SK-N-MC (cell line): Measurements from ENCODE around the gene ZAR1.

Source experiments
- DNase-seq: peaks from one replicate; pipeline ENCODE4 v3.0.0-alpha.2; 2011; ENCODE audit warnings: low read depth, low spot score
- H3K27ac ChIP-seq: fragments of 200-600 bp; sonication (generic); 2 replicates; pipeline ENCODE4 v1.5.1; 2016; ENCODE audit warnings: mixed run types
- H3K36me3 ChIP-seq: fragments of 200-600 bp; sonication (generic); 2 replicates; pipeline ENCODE4 v1.6.1; 2017; ENCODE audit warnings: antibody characterized with exemption, low read length, mixed read lengths; ENCODE audit not compliant: insufficient read depth
- H3K4me3 ChIP-seq: fragments of 200-600 bp; sonication (generic); 2 replicates; pipeline ENCODE4 v1.5.1; 2016
- H3K9ac ChIP-seq: fragments of 200-600 bp; sonication (generic); 2 replicates; pipeline ENCODE4 v1.8.0; 2017; ENCODE audit warnings: mixed run types, mixed read lengths; ENCODE audit not compliant: insufficient read length
- H3K9me3 ChIP-seq: fragments of 200-600 bp; sonication (generic); 2 replicates; pipeline ENCODE4 v1.6.1; 2017; ENCODE audit warnings: low read depth, mild to moderate bottlenecking, antibody characterized with exemption, low read length, moderate library complexity, mixed read lengths
- EZH2 ChIP-seq: fragments of 200-600 bp; sonication (generic); IDR thresholded peaks from one replicate; pipeline ENCODE4 v1.6.1; 2017; ENCODE audit warnings: antibody characterized with exemption
- FOXP2 ChIP-seq: optimal IDR thresholded peaks from 2 replicates; pipeline ENCODE3; 2011; ENCODE audit warnings: mild to moderate bottlenecking, moderate library complexity; ENCODE audit not compliant: insufficient read depth; ENCODE audit errors: extremely low read length, control extremely low read depth
- POLR2AphosphoS5 ChIP-seq: IDR thresholded peaks from 2 replicates; pipeline ENCODE4 v1.6.1; 2012; ENCODE audit warnings: mild to moderate bottlenecking, low read depth, low read length, borderline replicate concordance

Gene ZAR1

GRCh38 chr4:48467442-48467841, 22.6 kb upstream of the ZAR1 start:
- H3K27ac ChIP-seq, result no peak overlapping the region
- no peaks in the 10 kb centered on the region for H3K36me3 ChIP-seq
- H3K9ac ChIP-seq, result no peak overlapping the region
- H3K9me3 ChIP-seq, result no peaks in the 10 kb centered on the region
- no peak overlapping the region for H3K4me3 ChIP-seq
- DNase-seq, result no peak
- TF ChIP-seq POLR2AphosphoS5, result no peak
- no peak for TF ChIP-seq EZH2
- TF ChIP-seq FOXP2, result no peak

GRCh38 chr4:48467891-48468290, 22.2 kb upstream of the ZAR1 start:
- TF ChIP-seq EZH2 (no peak), FOXP2 (no peak), POLR2AphosphoS5 (no peak)
- no peaks in the 10 kb centered on the region for H3K36me3 ChIP-seq
- no peaks in the 10 kb centered on the region for H3K9me3 ChIP-seq
- no peak for DNase-seq
- no peak overlapping the region for H3K9ac ChIP-seq
- H3K27ac ChIP-seq, result no peak overlapping the region
- no peak overlapping the region for H3K4me3 ChIP-seq

- H3K9ac ChIP-seq, result no peak overlapping the region
- no peaks in the 10 kb centered on the region for H3K9me3 ChIP-seq
- no peak overlapping the region for H3K4me3 ChIP-seq
- no peaks in the 10 kb centered on the region for H3K36me3 ChIP-seq
- H3K27ac ChIP-seq, result no peak overlapping the region
- TF ChIP-seq POLR2AphosphoS5, result no peak
- TF ChIP-seq EZH2, result no peak
- no peak for TF ChIP-seq FOXP2
- DNase-seq, result no peak
These were observed 19.9 kb upstream of the ZAR1 start for GRCh38 chr4:48470137-48470536.

- DNase-seq, result no peak
- no peak for TF ChIP-seq POLR2AphosphoS5
- TF ChIP-seq EZH2, result no peak
- TF ChIP-seq FOXP2, result no peak
- no peaks in the 10 kb centered on the region for H3K36me3 ChIP-seq
- no peaks in the 10 kb centered on the region for H3K9me3 ChIP-seq
- no peak overlapping the region for H3K4me3 ChIP-seq
- no peak overlapping the region for H3K27ac ChIP-seq
- H3K9ac ChIP-seq, result no peak overlapping the region
These were observed 19.5 kb upstream of the ZAR1 start for GRCh38 chr4:48470570-48470969.

GRCh38 chr4:48472794-48473193, 17.3 kb upstream of the ZAR1 start:
- DNase-seq, result no peak
- Histone ChIP-seq H3K27ac (no peak overlapping the region), H3K36me3 (no peaks in the 10 kb centered on the region), H3K9me3 (no peaks in the 10 kb centered on the region), H3K9ac (no peak overlapping the region), H3K4me3 (no peak overlapping the region)
- TF ChIP-seq EZH2 (no peak), FOXP2 (no peak), POLR2AphosphoS5 (no peak)

- Histone ChIP-seq H3K4me3 (no peak overlapping the region), H3K27ac (no peak overlapping the region), H3K36me3 (no peaks in the 10 kb centered on the region), H3K9me3 (no peaks in the 10 kb centered on the region), H3K9ac (no peak overlapping the region)
- TF ChIP-seq FOXP2 (no peak), POLR2AphosphoS5 (no peak), EZH2 (no peak)
- no peak for DNase-seq
These were observed 14.3 kb upstream of the ZAR1 start for GRCh38 chr4:48475770-48476169.

GRCh38 chr4:48478273-48478672, 11.8 kb upstream of the ZAR1 start:
- TF ChIP-seq EZH2, result no peak
- no peak for TF ChIP-seq FOXP2
- TF ChIP-seq POLR2AphosphoS5, result no peak
- Histone ChIP-seq H3K4me3 (no peak overlapping the region), H3K9me3 (no peaks in the 10 kb centered on the region), H3K36me3 (no peaks in the 10 kb centered on the region), H3K9ac (no peak overlapping the region), H3K27ac (no peak overlapping the region)
- no peak for DNase-seq

- Histone ChIP-seq H3K36me3 (no peaks in the 10 kb centered on the region), H3K9ac (no peak overlapping the region), H3K4me3 (no peak overlapping the region), H3K9me3 (no peaks in the 10 kb centered on the region), H3K27ac (no peak overlapping the region)
- TF ChIP-seq EZH2 (no peak), FOXP2 (no peak), POLR2AphosphoS5 (no peak)
- no peak for DNase-seq
These were observed 8.5 kb upstream of the ZAR1 start for GRCh38 chr4:48481581-48481980.

GRCh38 chr4:48483006-48483776, 6.9 kb upstream of the ZAR1 start, which contains the start of gene SLC10A4:
TSS of gene SLC10A4 (plus strand) at chr4:48483343. CDS start at chr4:48483562, 219 bp downstream.
- no peak for DNase-seq
- no peak for TF ChIP-seq FOXP2
- TF ChIP-seq POLR2AphosphoS5, result no peak
- no peak for TF ChIP-seq EZH2
- peak within 1 kb of the TSS; percentile 30 for H3K9ac ChIP-seq
- H3K9me3 ChIP-seq, result no peaks in the 10 kb centered on the region
- no peaks in the 10 kb centered on the region for H3K36me3 ChIP-seq
- peak within 1 kb of the TSS; percentile 73 for H3K4me3 ChIP-seq
- no peak within 1 kb of the TSS for H3K27ac ChIP-seq
